HG03097 (cell line): ENCODE results near the gene CRYBB3.
"Not testable (repeated sequence)": the region's sequence is repeated elsewhere in the genome, so short reads cannot be mapped to it uniquely, and the experiment has no call there.

ENCODE experiments used
- ATAC-seq: cut with Tn5 transposase; IDR thresholded peaks from one replicate; pipeline ENCODE4 v1.9.1; 2021; ENCODE audit not compliant: unreplicated experiment, low FRiP score

Gene CRYBB3

DNA sequence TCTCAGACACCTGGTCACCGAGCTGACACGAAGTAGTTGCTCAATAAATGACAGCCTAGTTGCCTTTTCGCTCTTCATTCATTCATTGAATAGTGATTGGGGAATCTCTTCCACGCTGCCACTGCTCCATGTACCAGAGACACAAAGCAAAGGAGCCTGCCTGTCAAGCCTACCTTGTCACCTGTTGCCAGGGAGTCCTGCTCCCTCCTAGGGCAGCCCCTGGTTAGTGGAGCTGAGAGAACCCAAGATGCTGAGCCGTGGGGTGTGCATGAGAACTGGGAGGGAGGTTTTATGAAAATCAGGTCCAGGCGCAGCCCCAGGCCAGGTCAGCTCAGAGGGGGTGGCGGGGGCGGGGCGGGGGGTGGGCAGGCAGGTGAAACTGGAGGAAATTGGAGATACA is 38.4 kb downstream of the CRYBB3 start:
- not testable (repeated sequence) for ATAC-seq

DNA sequence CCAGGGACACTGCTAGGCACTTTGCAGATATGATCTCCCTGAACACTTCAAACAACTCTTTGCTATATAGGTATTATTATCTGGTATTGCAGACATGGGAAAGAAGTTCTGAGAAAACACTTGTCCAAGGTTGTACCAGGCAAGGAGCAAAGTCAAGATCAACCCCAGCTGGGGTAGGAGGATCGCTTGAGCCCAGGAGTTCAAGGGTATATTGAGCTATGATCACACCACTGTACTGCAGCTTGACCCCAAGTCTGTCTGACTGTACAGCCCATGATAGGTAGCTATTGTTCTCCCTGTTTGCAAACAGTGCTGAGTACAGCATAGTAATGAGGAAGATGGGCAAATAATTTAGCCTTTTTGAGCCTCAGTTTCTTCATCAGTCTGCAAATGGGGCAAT is 55.5 kb downstream of the CRYBB3 start:
- not testable (repeated sequence) for ATAC-seq
